ENCODE measurements around the gene KIF5C.

- TF ChIP-seq CTCF (IDR thresholded peaks at IDR 0.05; ENCODE audit: insufficient read depth, low read depth, low read length) (no peak), EZH2 (IDR thresholded peaks at IDR 0.05; ENCODE audit: insufficient read depth, low read length) (no peak)
Measured at GRCh38 chr2:149015501-149015900, 140.5 kb downstream of the KIF5C start.

Data from astrocyte (in vitro differentiated cells and primary cell).